H9 (cell line): ENCODE results near the gene IGLON5. TPM values are rescaled to one million over a fixed set of nuclear protein-coding genes. Genes with fewer than 3 reads are reported as not detected.

Source experiments
- DNase-seq: peaks from one replicate; pipeline ENCODE4 v3.0.0-alpha.2; 2017
- H2AFZ ChIP-seq: one replicate; pipeline ENCODE4 v1.6.1; 2013; ENCODE audit warnings: mild to moderate bottlenecking, low read length, control low read depth, moderate library complexity
- H2AK5ac ChIP-seq: 2 replicates; pipeline ENCODE4 v1.6.1; 2013; ENCODE audit warnings: low read length, control low read depth, mixed read lengths; ENCODE audit not compliant: insufficient read length
- H2BK120ac ChIP-seq: one replicate; pipeline ENCODE4 v1.6.1; 2013; ENCODE audit warnings: low read depth, mild to moderate bottlenecking, low read length, control low read depth, inconsistent platforms; ENCODE audit not compliant: poor library complexity, severe bottlenecking
- H2BK12ac ChIP-seq: 2 replicates; pipeline ENCODE4 v1.6.1; 2013; ENCODE audit warnings: low read length, control low read depth, mixed read lengths, low read depth; ENCODE audit not compliant: insufficient read length
- H2BK15ac ChIP-seq: 2 replicates; pipeline ENCODE4 v1.6.1; 2013; ENCODE audit warnings: low read depth, low read length, control low read depth
- H2BK20ac ChIP-seq: one replicate; pipeline ENCODE4 v1.6.1; 2013; ENCODE audit warnings: low read depth, mild to moderate bottlenecking, low read length, control low read depth, inconsistent platforms; ENCODE audit not compliant: poor library complexity, severe bottlenecking
- H2BK5ac ChIP-seq: 2 replicates; pipeline ENCODE4 v1.6.1; 2013; ENCODE audit warnings: low read length, control low read depth, mixed read lengths; ENCODE audit not compliant: insufficient read length
- H3K14ac ChIP-seq: 2 replicates; pipeline ENCODE4 v1.6.1; 2013; ENCODE audit warnings: low read length, control low read depth; ENCODE audit not compliant: insufficient read depth
- H3K18ac ChIP-seq: 2 replicates; pipeline ENCODE4 v1.6.1; 2013; ENCODE audit warnings: low read depth, mild to moderate bottlenecking, mixed read lengths, low read length, control low read depth; ENCODE audit not compliant: insufficient read length
- H3K23ac ChIP-seq: 2 replicates; pipeline ENCODE4 v1.6.1; 2013; ENCODE audit warnings: low read length, control low read depth, mixed read lengths, low read depth; ENCODE audit not compliant: insufficient read length
- H3K23me2 ChIP-seq: 2 replicates; pipeline ENCODE4 v1.6.1; 2013; ENCODE audit warnings: low read depth, mild to moderate bottlenecking, mixed read lengths, low read length, control low read depth; ENCODE audit not compliant: insufficient read length, poor library complexity, severe bottlenecking
- H3K27ac ChIP-seq: 2 replicates; pipeline ENCODE4 v1.5.1; 2013; ENCODE audit warnings: low read length, control low read depth, mixed read lengths, low read depth; ENCODE audit not compliant: insufficient read length
- H3K27me3 ChIP-seq: 2 replicates; pipeline ENCODE4 v1.6.1; 2013; ENCODE audit warnings: low read length, control low read depth, inconsistent platforms; ENCODE audit not compliant: insufficient read depth
- H3K4ac ChIP-seq: 2 replicates; pipeline ENCODE4 v1.6.1; 2013; ENCODE audit warnings: low read depth, mild to moderate bottlenecking, control low read depth, inconsistent platforms, low read length, moderate library complexity
- H3K4me1 ChIP-seq: 2 replicates; pipeline ENCODE4 v1.6.1; 2013; ENCODE audit warnings: low read length, control low read depth, inconsistent platforms; ENCODE audit not compliant: insufficient read depth
- H3K4me2 ChIP-seq: 2 replicates; pipeline ENCODE4 v1.6.1; 2013; ENCODE audit warnings: low read length, control low read depth, mixed read lengths; ENCODE audit not compliant: insufficient read length, insufficient read depth
- H3K56ac ChIP-seq: 2 replicates; pipeline ENCODE4 v1.6.1; 2013; ENCODE audit warnings: low read depth, mild to moderate bottlenecking, mixed read lengths, low read length, control low read depth; ENCODE audit not compliant: insufficient read length
- H3K79me1 ChIP-seq: 2 replicates; pipeline ENCODE4 v1.6.1; 2013; ENCODE audit warnings: low read depth, mild to moderate bottlenecking, moderate library complexity, low read length, control low read depth, inconsistent platforms; ENCODE audit not compliant: insufficient read depth, poor library complexity, severe bottlenecking
- H3K79me2 ChIP-seq: 2 replicates; pipeline ENCODE4 v1.6.1; 2013; ENCODE audit warnings: low read length, control low read depth, inconsistent platforms; ENCODE audit not compliant: insufficient read depth
- H3K9ac ChIP-seq: 2 replicates; pipeline ENCODE4 v1.6.1; 2013; ENCODE audit warnings: low read length, control low read depth, mixed read lengths; ENCODE audit not compliant: insufficient read length; ENCODE audit errors: extremely low read depth
- H3K9me3 ChIP-seq: one replicate; pipeline ENCODE4 v1.6.1; 2013; ENCODE audit warnings: low read depth, low read length, inconsistent platforms; ENCODE audit not compliant: control insufficient read depth
- H3T11ph ChIP-seq: one replicate; pipeline ENCODE4 v1.6.1; 2013; ENCODE audit warnings: mild to moderate bottlenecking, low read length, control low read depth, inconsistent platforms
- H4K20me1 ChIP-seq: one replicate; pipeline ENCODE4 v1.6.1; 2013; ENCODE audit not compliant: control insufficient read depth, insufficient read length, insufficient read depth
- H4K5ac ChIP-seq: 2 replicates; pipeline ENCODE4 v1.6.1; 2013; ENCODE audit warnings: low read depth, mild to moderate bottlenecking, mixed read lengths, low read length, control low read depth; ENCODE audit not compliant: insufficient read length
- H4K8ac ChIP-seq: replicated peaks from 2 replicates; pipeline ENCODE4 v1.6.1; 2013; ENCODE audit warnings: low read length, control low read depth, mixed read lengths, low read depth; ENCODE audit not compliant: insufficient read length
- H4K91ac ChIP-seq: 2 replicates; pipeline ENCODE4 v1.6.1; 2013; ENCODE audit warnings: low read depth, mild to moderate bottlenecking, moderate library complexity, mixed read lengths, low read length, control low read depth; ENCODE audit not compliant: insufficient read length
- H3K27ac Mint-ChIP-seq, 3 experiments: 2 replicates in 2 of 3; 3 replicates in 1 of 3; pipeline ENCODE4 v1.8.0; 2020 to 2021; ENCODE audit warnings: mixed read lengths in 3 of 3, mild to moderate bottlenecking in 1 of 3, moderate library complexity in 1 of 3
- H3K27me3 Mint-ChIP-seq: 2 replicates; pipeline ENCODE4 v1.8.0; 2021; ENCODE audit warnings: low read depth, mild to moderate bottlenecking, moderate library complexity, mixed read lengths
- H3K36me3 Mint-ChIP-seq, 3 experiments: 2 replicates in 2 of 3; 3 replicates in 1 of 3; pipeline ENCODE4 v1.8.0; 2020 to 2021; ENCODE audit warnings: low read depth in 3 of 3, mixed read lengths in 3 of 3; ENCODE audit not compliant: insufficient read depth in 1 of 3
- H3K4me1 Mint-ChIP-seq, 2 experiments: 2 replicates each; pipeline ENCODE4 v1.8.0; 2020; ENCODE audit warnings: mixed read lengths in 2 of 2
- H3K4me3 Mint-ChIP-seq, 2 experiments: 2 replicates in 1 of 2; 3 replicates in 1 of 2; pipeline ENCODE4 v1.8.0; 2020 to 2021; ENCODE audit warnings: mild to moderate bottlenecking in 2 of 2, mixed read lengths in 2 of 2, moderate library complexity in 1 of 2
- H3K9me3 Mint-ChIP-seq, 2 experiments: 2 replicates in 1 of 2; 3 replicates in 1 of 2; pipeline ENCODE4 v1.8.0; 2020; ENCODE audit warnings: mild to moderate bottlenecking in 2 of 2, mixed read lengths in 2 of 2, moderate library complexity in 1 of 2
- CTCF ChIP-seq: fragments of 200-600 bp; sonication (generic); conservative IDR thresholded peaks from 3 replicates; pipeline ENCODE4 v1.8.0; 2021; ENCODE audit warnings: antibody characterized with exemption, mild to moderate bottlenecking
- WGBS: extraction: QIAGEN DNeasy Blood & Tissue Kit; methylation state at CpG from one replicate; pipeline ENCODE4 v1.1.7; 2013; ENCODE audit warnings: missing lambda C conversion rate, low lambda C conversion rate, mixed read lengths; ENCODE audit not compliant: insufficient read length; ENCODE audit errors: extremely low coverage; 5-methylcytosine and 5-hydroxymethylcytosine counted together
- total RNA-seq: library from RNA; stranded (reverse); gene quantifications from 2 replicates; pipeline ENCODE4 v1.2.1, GENCODE V29; 2021

Gene IGLON5
- total RNA-seq, 1 experiment from 2014 or later, result 41.4 TPM

- Histone ChIP-seq H3K18ac (no peak overlapping the region), H2BK12ac (no peak overlapping the region), H3K79me2 (no peaks in the 10 kb centered on the region), H2BK120ac (no peak overlapping the region), H3K4me2 (no peak overlapping the region), H3K9ac (no peak overlapping the region), H3K79me1 (no peaks in the 10 kb centered on the region), H3K4me1 (no peaks in the 10 kb centered on the region; the same call in 1 of the 2 replicates), H2AK5ac (no peak overlapping the region), H3K27ac (no peak overlapping the region), H2BK5ac (no peak overlapping the region), H3K4ac (no peak overlapping the region), H4K5ac (no peak overlapping the region), H3K56ac (no peak overlapping the region), H4K20me1 (no peaks in the 10 kb centered on the region), H3K14ac (no peak overlapping the region; the same call in 1 of the 2 replicates), H2BK20ac (no peak overlapping the region), H2AFZ (no peak overlapping the region), H3K23me2 (peaks cover 8% of the 10 kb centered on the region), H3T11ph (no peak overlapping the region), H3K27me3 (no peaks in the 10 kb centered on the region), H3K23ac (no peak overlapping the region), H2BK15ac (no peak overlapping the region), H4K8ac (no peak overlapping the region), H3K9me3 (no peaks in the 10 kb centered on the region), H4K91ac (no peak overlapping the region)
- WGBS, result no CpG with 5 or more reads among the region's 29 CpGs
- Mint-ChIP-seq H3K4me3 (no peak overlapping the region), H3K27me3 (peaks cover 5% of the 10 kb centered on the region), H3K27ac (no peak overlapping the region), H3K36me3 (peaks cover 5 to 15% (median 9%) of the 10 kb centered on the region in 3 experiments; a peak in 5 of 7 replicates), H3K4me1 (peaks cover 8 to 19% of the 10 kb centered on the region in 2 experiments), H3K9me3 (no peaks in the 10 kb centered on the region)
- TF ChIP-seq CTCF, result no peak
- no peak for DNase-seq
Measured at GRCh38 chr19:51323481-51324166, 12.2 kb downstream of the IGLON5 start.
